ENCODE results near the gene SLC45A2.

SLC45A2 gene

DNA sequence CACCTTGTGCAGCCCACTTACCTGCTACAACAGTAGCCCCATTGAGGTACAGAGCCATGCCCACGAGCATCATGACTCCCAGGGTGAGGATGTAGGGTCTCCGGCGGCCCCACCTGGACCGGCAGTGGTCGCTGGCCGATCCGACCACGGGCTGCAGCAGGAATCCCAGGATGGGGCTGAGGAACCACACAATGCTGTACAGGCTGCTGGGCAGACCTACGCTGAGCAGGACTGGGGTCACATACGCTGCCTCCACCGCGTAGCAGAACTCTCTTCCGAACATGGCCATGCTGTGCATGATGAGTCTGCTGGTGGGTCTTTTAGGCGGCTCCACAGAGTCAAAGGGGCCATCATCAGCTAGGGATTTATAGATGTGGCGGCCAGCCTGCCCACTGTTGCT, 315 bp downstream of the SLC45A2 start:
- DNase-seq (ENCODE audit: low read depth, low spot score) = no peak
- no peaks in the 10 kb centered on the region for H3K9me3 ChIP-seq (ENCODE audit: insufficient read depth, low read length)
- no peaks in the 10 kb centered on the region for H3K27me3 ChIP-seq (ENCODE audit: insufficient read depth, insufficient read length)
- H3K4me1 ChIP-seq (ENCODE audit: insufficient read depth, insufficient read length) = no peaks in the 10 kb centered on the region
- H3K36me3 ChIP-seq (ENCODE audit: insufficient read depth, insufficient read length, low read length) = peaks cover 13% of the 10 kb centered on the region
- H3K4me3 ChIP-seq (ENCODE audit: insufficient read length, low read depth) = no peak overlapping the region
- no peak overlapping the region for H3K9ac ChIP-seq (ENCODE audit: insufficient read length, low read depth)
- TF ChIP-seq ZNF274 (IDR thresholded peaks at IDR 0.05; ENCODE audit: low read depth, low read length) = no peak
- TF ChIP-seq YY1 (IDR thresholded peaks at IDR 0.05; ENCODE audit: insufficient read depth, insufficient read length) = no peak
- no peak for TF ChIP-seq SUZ12 (IDR thresholded peaks at IDR 0.05; ENCODE audit: extremely low read depth, insufficient read depth, insufficient read length)

DNA sequence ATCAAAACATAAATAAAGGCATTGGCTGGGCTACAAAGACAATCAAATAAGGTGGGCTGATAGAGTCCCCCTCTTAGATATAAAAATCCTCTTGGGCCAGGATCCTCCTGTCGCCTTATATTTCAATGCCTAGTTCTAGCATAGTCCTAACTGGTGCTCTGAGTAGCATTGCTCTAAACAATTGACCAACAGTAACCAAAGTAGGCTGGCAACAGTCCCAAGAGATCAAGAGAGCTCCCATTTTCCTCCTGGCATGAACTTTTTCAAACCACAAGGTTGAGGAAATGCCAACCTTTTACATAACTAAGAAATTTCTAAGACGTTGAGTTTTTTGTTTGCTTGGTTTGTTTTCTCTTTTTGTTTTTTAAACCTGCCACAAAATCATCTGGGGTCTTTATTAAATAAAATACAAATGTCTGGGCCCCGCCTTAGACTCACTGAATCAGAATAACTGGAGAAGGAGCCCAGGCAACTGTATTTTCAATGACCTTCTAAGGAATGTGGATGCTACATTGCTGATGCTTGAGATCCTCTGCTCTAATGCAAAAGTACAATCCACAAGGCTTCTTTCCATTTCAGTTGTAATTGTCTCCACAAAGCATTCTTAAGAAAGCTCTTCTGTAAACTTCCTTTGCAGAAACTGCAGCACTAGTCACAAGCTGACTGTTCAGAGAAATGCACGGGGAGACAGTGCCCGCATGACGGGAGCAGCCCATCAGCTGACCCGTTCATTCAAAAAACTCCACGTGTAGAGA, 2.9 kb downstream of the SLC45A2 start:
- H3K9me3 ChIP-seq (ENCODE audit: insufficient read depth, low read length) = no peaks in the 10 kb centered on the region
- H3K9ac ChIP-seq (ENCODE audit: insufficient read length, low read depth) = no peak overlapping the region
- DNase-seq (ENCODE audit: low read depth, low spot score) = no peak
- H3K4me3 ChIP-seq (ENCODE audit: insufficient read length, low read depth) = no peak overlapping the region
- H3K36me3 ChIP-seq (ENCODE audit: insufficient read depth, insufficient read length, low read length) = no peaks in the 10 kb centered on the region
- TF ChIP-seq SUZ12 (IDR thresholded peaks at IDR 0.05; ENCODE audit: extremely low read depth, insufficient read depth, insufficient read length) (no peak), YY1 (IDR thresholded peaks at IDR 0.05; ENCODE audit: insufficient read depth, insufficient read length) (no peak)
- no peaks in the 10 kb centered on the region for H3K27me3 ChIP-seq (ENCODE audit: insufficient read depth, insufficient read length)
- no peaks in the 10 kb centered on the region for H3K4me1 ChIP-seq (ENCODE audit: insufficient read depth, insufficient read length)

DNA sequence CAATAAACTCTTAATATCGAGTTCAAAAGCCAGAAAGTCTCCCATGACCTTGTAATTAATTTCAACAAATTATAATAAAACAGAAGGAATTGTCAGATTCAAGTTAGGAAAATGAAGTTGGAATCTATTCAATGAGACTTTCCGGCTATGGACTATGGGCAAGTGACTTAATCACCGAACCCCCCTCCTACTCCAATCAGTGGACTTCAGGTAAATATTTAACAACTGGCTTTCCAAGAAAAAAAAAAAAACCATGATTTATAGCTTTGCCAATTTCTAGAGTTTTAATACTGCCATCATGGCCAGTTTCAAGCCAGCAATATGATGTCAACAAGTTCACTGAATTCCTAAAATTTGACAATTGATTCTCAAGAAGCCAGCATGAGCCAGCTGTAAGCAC, 4.5 kb downstream of the SLC45A2 start:
- Histone ChIP-seq H3K36me3 (ENCODE audit: insufficient read depth, insufficient read length, low read length) (no peaks in the 10 kb centered on the region), H3K9ac (ENCODE audit: insufficient read length, low read depth) (no peak overlapping the region), H3K4me1 (ENCODE audit: insufficient read depth, insufficient read length) (no peaks in the 10 kb centered on the region), H3K27me3 (ENCODE audit: insufficient read depth, insufficient read length) (no peaks in the 10 kb centered on the region), H3K9me3 (ENCODE audit: insufficient read depth, low read length) (no peaks in the 10 kb centered on the region), H3K4me3 (ENCODE audit: insufficient read length, low read depth) (no peak overlapping the region)
- DNase-seq (ENCODE audit: low read depth, low spot score) = no peak
- TF ChIP-seq YY1 (IDR thresholded peaks at IDR 0.05; ENCODE audit: insufficient read depth, insufficient read length) (no peak), ZNF274 (IDR thresholded peaks at IDR 0.05; ENCODE audit: low read depth, low read length) (no peak), SUZ12 (IDR thresholded peaks at IDR 0.05; ENCODE audit: extremely low read depth, insufficient read depth, insufficient read length) (no peak)

DNA sequence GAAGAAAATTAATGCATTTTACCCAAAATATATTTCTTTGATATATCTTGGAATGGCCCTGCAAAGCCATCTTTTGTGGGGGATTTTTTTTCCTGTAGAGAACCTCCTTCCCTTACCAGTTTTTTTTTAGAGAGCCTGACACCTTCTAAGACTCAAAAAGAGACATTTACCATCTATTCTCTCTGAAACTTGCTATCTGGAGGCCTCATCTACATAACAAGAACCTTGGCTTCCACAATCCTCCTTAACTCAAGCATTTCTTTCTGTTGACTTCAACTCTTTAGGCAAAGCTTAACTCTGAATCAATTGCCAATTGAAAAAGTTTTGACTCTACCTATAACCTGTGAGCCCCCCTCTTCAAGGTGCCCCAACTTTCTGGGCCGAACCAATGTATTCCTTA, 6.2 kb downstream of the SLC45A2 start:
- Histone ChIP-seq H3K4me1 (ENCODE audit: insufficient read depth, insufficient read length) (no peaks in the 10 kb centered on the region), H3K27me3 (ENCODE audit: insufficient read depth, insufficient read length) (no peaks in the 10 kb centered on the region), H3K36me3 (ENCODE audit: insufficient read depth, insufficient read length, low read length) (no peaks in the 10 kb centered on the region), H3K9ac (ENCODE audit: insufficient read length, low read depth) (no peak overlapping the region), H3K9me3 (ENCODE audit: insufficient read depth, low read length) (no peaks in the 10 kb centered on the region), H3K4me3 (ENCODE audit: insufficient read length, low read depth) (no peak overlapping the region)
- no peak for TF ChIP-seq ZNF274 (IDR thresholded peaks at IDR 0.05; ENCODE audit: low read depth, low read length)
- no peak for TF ChIP-seq YY1 (IDR thresholded peaks at IDR 0.05; ENCODE audit: insufficient read depth, insufficient read length)
- TF ChIP-seq SUZ12 (IDR thresholded peaks at IDR 0.05; ENCODE audit: extremely low read depth, insufficient read depth, insufficient read length) = no peak
- DNase-seq (ENCODE audit: low read depth, low spot score) = peak; percentile 55

DNA sequence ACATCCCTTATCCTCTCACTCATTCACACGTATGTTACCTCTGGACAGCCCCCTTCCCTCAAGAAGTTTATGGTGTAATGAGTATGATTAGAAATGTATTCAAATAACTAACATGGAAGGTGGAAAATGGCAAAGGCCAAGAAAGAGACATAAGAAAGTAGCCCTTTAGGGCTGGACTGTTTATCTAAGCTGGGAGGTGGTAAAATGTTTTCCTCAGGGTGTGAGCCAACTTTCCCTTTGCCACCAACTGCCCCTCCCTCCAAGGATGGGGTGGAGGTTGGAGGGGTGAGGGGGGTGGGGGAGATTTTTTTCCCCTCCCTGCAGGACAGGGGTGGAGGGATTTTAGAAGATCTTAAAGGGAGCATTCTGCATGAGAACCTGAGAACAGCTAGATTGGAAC, 8.2 kb downstream of the SLC45A2 start:
- Histone ChIP-seq H3K9me3 (ENCODE audit: insufficient read depth, low read length) (no peaks in the 10 kb centered on the region), H3K4me3 (ENCODE audit: insufficient read length, low read depth) (no peak overlapping the region), H3K9ac (ENCODE audit: insufficient read length, low read depth) (no peak overlapping the region), H3K4me1 (ENCODE audit: insufficient read depth, insufficient read length) (no peaks in the 10 kb centered on the region), H3K27me3 (ENCODE audit: insufficient read depth, insufficient read length) (no peaks in the 10 kb centered on the region), H3K36me3 (ENCODE audit: insufficient read depth, insufficient read length, low read length) (no peaks in the 10 kb centered on the region)
- no peak for TF ChIP-seq ZNF274 (IDR thresholded peaks at IDR 0.05; ENCODE audit: low read depth, low read length)
- no peak for TF ChIP-seq SUZ12 (IDR thresholded peaks at IDR 0.05; ENCODE audit: extremely low read depth, insufficient read depth, insufficient read length)
- TF ChIP-seq YY1 (IDR thresholded peaks at IDR 0.05; ENCODE audit: insufficient read depth, insufficient read length) = no peak
- DNase-seq (ENCODE audit: low read depth, low spot score) = no peak

DNA sequence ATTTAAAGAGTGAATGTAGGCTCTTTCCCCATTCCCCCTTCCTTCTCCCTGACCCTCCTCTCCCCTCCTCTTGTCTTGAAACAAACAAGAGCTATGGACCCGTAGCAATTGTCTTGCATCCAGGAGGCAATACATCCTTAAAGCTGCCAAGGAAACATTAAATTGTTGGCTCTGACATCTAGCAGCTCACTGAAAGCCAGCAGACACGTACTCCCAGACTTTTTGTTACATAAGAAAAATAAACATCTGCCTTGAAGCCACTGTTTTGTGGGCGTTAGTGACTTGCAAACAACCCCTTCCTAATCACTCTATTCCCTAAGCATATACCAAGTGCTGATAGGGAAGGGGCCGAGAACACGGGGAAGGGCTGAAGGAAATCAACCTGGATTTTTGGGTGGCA, 8.6 kb downstream of the SLC45A2 start:
- H3K27me3 ChIP-seq (ENCODE audit: insufficient read depth, insufficient read length) = no peaks in the 10 kb centered on the region
- no peaks in the 10 kb centered on the region for H3K36me3 ChIP-seq (ENCODE audit: insufficient read depth, insufficient read length, low read length)
- no peaks in the 10 kb centered on the region for H3K9me3 ChIP-seq (ENCODE audit: insufficient read depth, low read length)
- DNase-seq (ENCODE audit: low read depth, low spot score) = no peak
- no peaks in the 10 kb centered on the region for H3K4me1 ChIP-seq (ENCODE audit: insufficient read depth, insufficient read length)
- TF ChIP-seq SUZ12 (IDR thresholded peaks at IDR 0.05; ENCODE audit: extremely low read depth, insufficient read depth, insufficient read length) = no peak
- no peak for TF ChIP-seq YY1 (IDR thresholded peaks at IDR 0.05; ENCODE audit: insufficient read depth, insufficient read length)
- TF ChIP-seq ZNF274 (IDR thresholded peaks at IDR 0.05; ENCODE audit: low read depth, low read length) = no peak
- no peak overlapping the region for H3K4me3 ChIP-seq (ENCODE audit: insufficient read length, low read depth)
- H3K9ac ChIP-seq (ENCODE audit: insufficient read length, low read depth) = no peak overlapping the region

DNA sequence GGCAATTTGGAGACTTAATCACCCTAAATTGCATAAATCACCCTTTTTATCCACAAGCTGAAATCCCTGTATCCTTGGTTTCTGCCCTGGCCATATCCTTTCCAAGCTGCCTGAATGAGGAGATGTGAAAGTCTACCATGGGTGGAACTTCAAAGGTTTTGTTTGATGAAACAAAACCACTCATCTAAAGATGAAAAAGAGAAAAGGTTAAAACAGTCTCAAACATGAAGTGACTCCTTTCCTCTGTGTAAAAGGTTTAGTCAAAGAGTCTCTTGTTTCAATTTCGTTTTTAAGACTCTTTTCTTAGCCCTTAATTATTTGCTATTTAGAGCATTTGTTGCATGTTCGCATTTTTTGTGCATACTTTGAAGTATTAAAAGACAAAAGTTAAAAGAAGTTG, 11.2 kb downstream of the SLC45A2 start:
- Histone ChIP-seq H3K36me3 (ENCODE audit: insufficient read depth, insufficient read length, low read length) (no peaks in the 10 kb centered on the region), H3K4me3 (ENCODE audit: insufficient read length, low read depth) (no peak overlapping the region), H3K27me3 (ENCODE audit: insufficient read depth, insufficient read length) (no peaks in the 10 kb centered on the region), H3K9me3 (ENCODE audit: insufficient read depth, low read length) (no peaks in the 10 kb centered on the region), H3K9ac (ENCODE audit: insufficient read length, low read depth) (no peak overlapping the region), H3K4me1 (ENCODE audit: insufficient read depth, insufficient read length) (no peaks in the 10 kb centered on the region)
- no peak for DNase-seq (ENCODE audit: low read depth, low spot score)
- no peak for TF ChIP-seq YY1 (IDR thresholded peaks at IDR 0.05; ENCODE audit: insufficient read depth, insufficient read length)
